AG04450 (cell line): Measurements from ENCODE around the gene RNF10. TPM values are rescaled to one million over a fixed set of nuclear protein-coding genes. Genes with fewer than 3 reads are reported as not detected.

Experiments
- CTCF ChIA-PET: fragments of 300-600, 350-600 bp; formaldehyde crosslinking; extraction: SDS; loops from one replicate; lab custom pipeline; 2022; ENCODE audit warnings: antibody characterized with exemption, inconsistent platforms; lab: Charles Lee
- POLR2A ChIA-PET: fragments of 350-600 bp; formaldehyde crosslinking; extraction: SDS; loops from one replicate; lab custom pipeline; 2021; ENCODE audit warnings: antibody characterized with exemption, inconsistent platforms; lab: Yijun Ruan, JAX
- DNase-seq: peaks from one replicate; pipeline ENCODE4 v3.0.0-alpha.2; 2011; ENCODE audit warnings: low read depth, low spot score
- H3K27ac ChIP-seq: one replicate; pipeline ENCODE4 v1.5.1; 2012; ENCODE audit warnings: low read depth, low read length, control low read depth
- H3K27me3 ChIP-seq: one replicate; pipeline ENCODE4 v1.6.0; 2012; ENCODE audit warnings: low read length; ENCODE audit not compliant: control insufficient read depth, insufficient read depth
- H3K4me3 ChIP-seq: 2 replicates; pipeline ENCODE4 v1.5.1; 2011; ENCODE audit warnings: mild to moderate bottlenecking, low read depth, low read length, control low read depth
- H3K9me3 ChIP-seq: 2 replicates; pipeline ENCODE4 v1.5.1; 2012; ENCODE audit warnings: low read length; ENCODE audit not compliant: control insufficient read depth, insufficient read depth
- polyA plus RNA-seq: library from polyadenylated mRNA; depleted of rRNA; stranded (reverse); fragments of >200 nt; gene quantifications from 2 replicates; pipeline ENCODE4 v1.2.3, GENCODE V29; 2011
- TF ChIP-seq, protein P1 (sequence below): IDR thresholded peaks from 2 replicates; pipeline ENCODE4 v1.5.1; 2011; ENCODE audit warnings: low read depth, low read length, control low read depth, inconsistent platforms

The RNF10 gene
- polyA plus RNA-seq, 1 experiment = 105 TPM

DNA sequence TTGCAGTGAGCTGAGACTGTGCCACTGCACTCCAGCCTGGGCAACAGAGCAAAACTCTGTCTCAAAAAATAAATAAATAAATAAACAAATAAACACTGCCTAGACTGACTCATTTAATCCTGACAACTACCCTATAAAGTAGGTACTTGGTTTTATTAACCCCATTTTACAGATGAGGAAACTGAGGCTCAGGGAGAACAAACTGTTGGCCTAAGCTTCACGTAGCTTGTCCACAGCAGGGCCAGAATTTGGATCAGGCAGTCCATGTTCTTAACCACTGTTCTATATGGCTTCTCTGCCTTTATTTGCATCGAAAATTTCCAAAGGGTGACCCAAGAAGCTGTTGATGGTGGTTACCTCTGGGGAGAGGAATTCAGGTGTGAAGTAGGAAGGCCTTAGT is 52.7 kb downstream of the RNF10 start:
- TF ChIP-seq, protein P1, sequence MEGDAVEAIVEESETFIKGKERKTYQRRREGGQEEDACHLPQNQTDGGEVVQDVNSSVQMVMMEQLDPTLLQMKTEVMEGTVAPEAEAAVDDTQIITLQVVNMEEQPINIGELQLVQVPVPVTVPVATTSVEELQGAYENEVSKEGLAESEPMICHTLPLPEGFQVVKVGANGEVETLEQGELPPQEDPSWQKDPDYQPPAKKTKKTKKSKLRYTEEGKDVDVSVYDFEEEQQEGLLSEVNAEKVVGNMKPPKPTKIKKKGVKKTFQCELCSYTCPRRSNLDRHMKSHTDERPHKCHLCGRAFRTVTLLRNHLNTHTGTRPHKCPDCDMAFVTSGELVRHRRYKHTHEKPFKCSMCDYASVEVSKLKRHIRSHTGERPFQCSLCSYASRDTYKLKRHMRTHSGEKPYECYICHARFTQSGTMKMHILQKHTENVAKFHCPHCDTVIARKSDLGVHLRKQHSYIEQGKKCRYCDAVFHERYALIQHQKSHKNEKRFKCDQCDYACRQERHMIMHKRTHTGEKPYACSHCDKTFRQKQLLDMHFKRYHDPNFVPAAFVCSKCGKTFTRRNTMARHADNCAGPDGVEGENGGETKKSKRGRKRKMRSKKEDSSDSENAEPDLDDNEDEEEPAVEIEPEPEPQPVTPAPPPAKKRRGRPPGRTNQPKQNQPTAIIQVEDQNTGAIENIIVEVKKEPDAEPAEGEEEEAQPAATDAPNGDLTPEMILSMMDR = no peak
- no peak overlapping the region for H3K27ac ChIP-seq
- H3K27me3 ChIP-seq = peaks cover 16% of the 10 kb centered on the region
- POLR2A ChIA-PET = no interaction called here
- no peaks in the 10 kb centered on the region for H3K9me3 ChIP-seq
- no peak for DNase-seq
- CTCF ChIA-PET = interaction anchor here (0.7 to 2.6 kb wide), 2 partner anchors 371 to 385 kb away, joined by 3 to 12 read pairs; no protein-coding TSS in a partner anchor
- H3K4me3 ChIP-seq = no peak overlapping the region

DNA sequence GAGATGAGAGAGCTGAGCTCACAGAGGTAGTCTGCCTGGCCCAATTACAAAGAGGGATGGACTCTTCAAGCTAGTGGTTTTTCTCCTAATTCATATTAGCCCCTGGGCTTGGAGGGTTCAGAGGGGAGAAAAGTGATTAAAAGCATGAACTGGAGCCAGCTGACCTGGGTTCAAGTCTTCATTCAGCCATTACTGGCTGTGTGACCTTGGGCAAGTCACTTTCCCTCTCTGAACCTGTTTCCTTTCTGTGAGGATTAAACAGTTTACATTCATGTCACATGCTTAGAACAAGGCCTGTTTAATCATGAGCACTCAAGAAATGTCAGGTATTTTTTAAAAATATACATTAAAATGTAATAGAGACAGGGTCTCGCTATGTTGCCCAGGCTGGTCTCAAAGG is 54.2 kb downstream of the RNF10 start:
- H3K4me3 ChIP-seq = no peak overlapping the region
- H3K9me3 ChIP-seq = no peaks in the 10 kb centered on the region
- H3K27ac ChIP-seq = no peak overlapping the region
- TF ChIP-seq, protein P1 = no peak
- DNase-seq = no peak
- CTCF ChIA-PET = interaction anchor here (2.6 kb wide), 1 partner anchor 383 kb away, joined by 12 read pairs; no protein-coding TSS in a partner anchor
- POLR2A ChIA-PET = no interaction called here
- peaks cover 16% of the 10 kb centered on the region for H3K27me3 ChIP-seq

DNA sequence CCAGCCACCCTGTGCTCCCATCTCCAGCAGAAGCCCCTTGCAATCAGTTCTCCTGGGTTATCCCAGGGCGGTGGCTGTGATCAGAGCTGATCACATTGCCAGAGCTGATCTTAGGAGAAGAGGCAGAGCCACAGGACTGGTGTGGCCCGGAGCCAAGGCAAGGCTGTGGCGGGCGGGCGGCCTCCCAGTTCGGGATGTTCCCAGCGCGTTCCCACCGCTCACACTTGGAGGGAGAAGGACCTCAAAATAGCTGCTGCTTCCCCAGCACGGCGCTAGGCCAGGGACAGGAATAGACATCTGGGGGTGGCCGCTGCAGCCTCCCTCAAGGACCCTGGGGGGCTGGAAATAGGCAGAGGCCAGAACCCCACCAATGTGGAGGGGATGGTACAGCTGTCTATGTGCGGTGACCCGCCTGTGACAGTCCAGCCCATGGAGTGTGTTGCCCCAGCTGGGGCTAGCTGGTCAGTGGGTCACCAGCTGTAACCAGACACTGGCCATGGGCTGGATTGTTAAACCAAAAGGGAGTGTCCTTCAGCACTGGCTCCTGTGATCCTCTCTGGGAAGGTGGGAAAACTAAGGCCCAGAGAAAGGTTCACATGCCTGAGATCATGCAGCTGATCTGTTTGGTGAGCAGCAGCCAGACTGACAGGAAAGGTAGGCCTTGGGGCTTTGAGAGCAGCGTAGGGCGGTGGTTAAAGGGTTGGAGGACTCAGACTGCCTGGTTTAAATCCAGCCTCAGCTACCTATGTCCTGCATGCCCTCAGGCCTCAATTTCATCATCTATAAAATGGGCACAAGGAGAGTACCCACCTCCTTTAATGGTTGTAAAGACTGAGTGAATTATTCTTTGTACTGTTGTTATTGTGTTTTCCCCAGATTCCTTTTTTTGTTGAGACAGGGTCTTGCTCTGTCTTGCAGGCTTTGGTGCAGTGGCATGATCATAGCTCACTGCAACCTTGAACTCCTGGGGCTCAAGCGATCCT is 55.1 kb downstream of the RNF10 start:
- no peak for DNase-seq
- H3K9me3 ChIP-seq = no peaks in the 10 kb centered on the region
- ChIA-PET CTCF (interaction anchor here (0.6 to 1.3 kb wide), 2 partner anchors 57 to 60 kb away, joined by 3 read pairs; no protein-coding TSS in a partner anchor), POLR2A (no interaction called here)
- TF ChIP-seq, protein P1 = no peak
- H3K27me3 ChIP-seq = peaks cover 16% of the 10 kb centered on the region
- H3K4me3 ChIP-seq = no peak overlapping the region
- no peak overlapping the region for H3K27ac ChIP-seq

DNA sequence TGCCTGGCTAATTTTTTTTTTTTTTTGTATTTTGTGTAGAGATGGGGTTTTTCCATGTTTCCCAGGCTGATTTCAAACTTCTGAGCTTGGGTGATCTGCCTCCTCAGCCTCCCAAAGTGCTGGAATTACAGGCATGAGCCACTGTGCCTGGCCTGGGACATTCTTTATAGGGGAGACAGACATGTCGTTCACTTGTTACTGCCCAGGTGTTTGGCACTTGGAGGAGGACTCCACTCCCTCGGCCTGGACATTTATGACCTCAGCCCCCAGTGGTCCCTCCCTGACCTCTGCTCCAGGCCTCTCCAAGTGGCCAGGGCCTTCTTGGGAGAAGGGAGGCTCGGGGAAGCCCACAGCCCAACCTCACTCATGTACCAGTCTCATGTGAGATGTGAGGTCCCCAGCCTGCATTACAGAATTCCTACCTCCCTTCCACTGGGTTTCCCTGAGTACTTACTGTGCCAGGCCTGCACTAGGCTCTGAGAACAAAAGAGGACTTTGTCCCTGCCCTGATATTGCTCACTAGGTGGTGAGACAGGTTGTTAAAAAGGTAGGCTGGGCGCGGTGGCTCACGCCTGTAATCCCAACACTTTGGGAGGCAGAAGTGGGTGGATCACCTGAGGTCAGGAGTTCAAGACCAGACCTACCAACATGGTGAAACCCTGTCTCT is 56.7 kb downstream of the RNF10 start:
- ChIA-PET CTCF (interaction anchor here (0.6 kb wide), 1 partner anchor 1122 kb away, joined by 3 read pairs; no protein-coding TSS in a partner anchor), POLR2A (no interaction called here)
- no peaks in the 10 kb centered on the region for H3K9me3 ChIP-seq
- no peak overlapping the region for H3K4me3 ChIP-seq
- no peak for DNase-seq
- TF ChIP-seq, protein P1 = no peak
- peaks cover 15% of the 10 kb centered on the region for H3K27me3 ChIP-seq
- H3K27ac ChIP-seq = no peak overlapping the region
